Measurements from ENCODE around the gene SYNDIG1.

SYNDIG1 gene

GRCh38 chr20:24604966-24605665 is 135.7 kb downstream of the SYNDIG1 start:
- Histone ChIP-seq H3K27me3 (ENCODE audit: insufficient read depth, poor library complexity, severe bottlenecking) (no peaks in the 10 kb centered on the region), H3K4me3 (replicated peaks; ENCODE audit: insufficient read depth, low read length) (no peak overlapping the region), H3K27ac (replicated peaks) (no peak overlapping the region)
- no peak for DNase-seq (ENCODE audit: low read depth in 1 of 2, low spot score in 1 of 2)
- TF ChIP-seq POLR2AphosphoS5 (IDR thresholded peaks at IDR 0.05; ENCODE audit: low read depth) (no peak), GABPA (IDR thresholded peaks at IDR 0.05; ENCODE audit: low read depth) (no peak), SPI1 (IDR thresholded peaks at IDR 0.05; ENCODE audit: borderline replicate concordance, low read depth) (no peak), REST (IDR thresholded peaks at IDR 0.05; ENCODE audit: insufficient replicate concordance, low read depth) (no peak)
- TF ChIP-seq, protein P1, sequence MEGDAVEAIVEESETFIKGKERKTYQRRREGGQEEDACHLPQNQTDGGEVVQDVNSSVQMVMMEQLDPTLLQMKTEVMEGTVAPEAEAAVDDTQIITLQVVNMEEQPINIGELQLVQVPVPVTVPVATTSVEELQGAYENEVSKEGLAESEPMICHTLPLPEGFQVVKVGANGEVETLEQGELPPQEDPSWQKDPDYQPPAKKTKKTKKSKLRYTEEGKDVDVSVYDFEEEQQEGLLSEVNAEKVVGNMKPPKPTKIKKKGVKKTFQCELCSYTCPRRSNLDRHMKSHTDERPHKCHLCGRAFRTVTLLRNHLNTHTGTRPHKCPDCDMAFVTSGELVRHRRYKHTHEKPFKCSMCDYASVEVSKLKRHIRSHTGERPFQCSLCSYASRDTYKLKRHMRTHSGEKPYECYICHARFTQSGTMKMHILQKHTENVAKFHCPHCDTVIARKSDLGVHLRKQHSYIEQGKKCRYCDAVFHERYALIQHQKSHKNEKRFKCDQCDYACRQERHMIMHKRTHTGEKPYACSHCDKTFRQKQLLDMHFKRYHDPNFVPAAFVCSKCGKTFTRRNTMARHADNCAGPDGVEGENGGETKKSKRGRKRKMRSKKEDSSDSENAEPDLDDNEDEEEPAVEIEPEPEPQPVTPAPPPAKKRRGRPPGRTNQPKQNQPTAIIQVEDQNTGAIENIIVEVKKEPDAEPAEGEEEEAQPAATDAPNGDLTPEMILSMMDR (IDR thresholded peaks at IDR 0.05; ENCODE audit: insufficient read depth, low read length), result no peak

DNA sequence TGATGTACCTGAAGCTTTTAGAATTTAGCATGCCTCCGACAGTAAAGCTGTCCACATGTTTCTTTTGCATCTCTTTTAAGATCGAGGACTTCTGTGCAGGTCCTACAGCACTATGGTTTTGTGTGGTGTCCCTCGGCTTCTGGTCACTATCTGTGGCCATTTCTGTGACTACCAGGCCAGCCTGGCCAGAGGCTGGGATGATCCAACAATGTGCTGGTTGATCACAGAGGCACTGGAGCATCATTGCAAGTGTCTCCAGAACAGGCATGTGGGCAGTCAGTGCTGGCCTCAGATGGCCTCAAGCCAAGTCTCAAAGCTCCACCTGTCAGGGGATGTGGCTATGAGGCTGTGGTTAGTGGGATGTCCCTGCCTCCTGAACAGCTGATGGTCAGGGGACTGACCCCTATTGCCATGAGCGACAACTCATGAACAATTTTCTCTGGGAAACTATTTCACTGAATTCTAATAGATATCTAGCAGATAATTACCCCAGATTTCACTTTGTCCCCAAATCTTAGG is 136.6 kb downstream of the SYNDIG1 start:
- H3K27me3 ChIP-seq (ENCODE audit: insufficient read depth, poor library complexity, severe bottlenecking), result no peaks in the 10 kb centered on the region
- no peak for TF ChIP-seq POLR2AphosphoS5 (IDR thresholded peaks at IDR 0.05; ENCODE audit: low read depth)
- DNase-seq (ENCODE audit: low read depth in 1 of 2, low spot score in 1 of 2), result no peak
- no peak overlapping the region for H3K4me3 ChIP-seq (replicated peaks; ENCODE audit: insufficient read depth, low read length)
- H3K27ac ChIP-seq (replicated peaks), result no peak overlapping the region

DNA sequence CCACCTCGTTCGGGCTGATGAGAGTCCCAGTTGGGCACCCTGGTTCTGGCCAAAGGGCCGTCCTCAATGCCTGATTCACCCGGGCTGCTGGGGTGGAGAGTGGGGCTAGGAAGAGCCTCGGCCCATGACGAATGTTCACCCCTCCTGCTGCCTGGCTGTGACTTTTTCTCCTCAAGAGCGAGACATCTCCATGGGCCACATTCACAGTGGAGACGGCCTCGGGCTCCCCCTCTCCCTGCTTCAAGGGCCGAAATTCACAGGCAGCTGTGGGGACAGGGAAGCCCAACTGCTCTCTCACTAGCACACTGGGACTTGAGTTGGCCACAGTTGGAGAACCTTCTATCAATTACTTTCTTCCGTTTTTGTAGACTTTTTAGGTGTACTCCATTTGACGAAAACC is 138.0 kb downstream of the SYNDIG1 start:
- TF ChIP-seq GABPA (IDR thresholded peaks at IDR 0.05; ENCODE audit: low read depth) (no peak), SPI1 (IDR thresholded peaks at IDR 0.05; ENCODE audit: borderline replicate concordance, low read depth) (no peak), REST (IDR thresholded peaks at IDR 0.05; ENCODE audit: insufficient replicate concordance, low read depth) (no peak), POLR2AphosphoS5 (IDR thresholded peaks at IDR 0.05; ENCODE audit: low read depth) (no peak)
- TF ChIP-seq, protein P1 (IDR thresholded peaks at IDR 0.05; ENCODE audit: insufficient read depth, low read length), result no peak
- no peak for DNase-seq (ENCODE audit: low read depth in 1 of 2, low spot score in 1 of 2)
- Histone ChIP-seq H3K27ac (replicated peaks) (no peak overlapping the region), H3K27me3 (ENCODE audit: insufficient read depth, poor library complexity, severe bottlenecking) (no peaks in the 10 kb centered on the region), H3K4me3 (replicated peaks; ENCODE audit: insufficient read depth, low read length) (no peak overlapping the region)

- DNase-seq (ENCODE audit: low read depth in 1 of 2, low spot score in 1 of 2), result no peak
- Histone ChIP-seq H3K4me3 (replicated peaks; ENCODE audit: insufficient read depth, low read length) (no peak overlapping the region), H3K27ac (replicated peaks) (no peak overlapping the region), H3K27me3 (ENCODE audit: insufficient read depth, poor library complexity, severe bottlenecking) (no peaks in the 10 kb centered on the region)
- TF ChIP-seq, protein P1 (IDR thresholded peaks at IDR 0.05; ENCODE audit: insufficient read depth, low read length), result no peak
- TF ChIP-seq REST (IDR thresholded peaks at IDR 0.05; ENCODE audit: insufficient replicate concordance, low read depth) (no peak), GABPA (IDR thresholded peaks at IDR 0.05; ENCODE audit: low read depth) (no peak), SPI1 (IDR thresholded peaks at IDR 0.05; ENCODE audit: borderline replicate concordance, low read depth) (no peak), POLR2AphosphoS5 (IDR thresholded peaks at IDR 0.05; ENCODE audit: low read depth) (no peak)
These were observed 139.7 kb downstream of the SYNDIG1 start for GRCh38 chr20:24608926-24609667.
